Fibroblast of lung (primary cell): Measurements from ENCODE around the gene EEF1G.

Experiments used
- EZH2 ChIP-seq: IDR thresholded peaks from 2 replicates; pipeline ENCODE4 v1.5.1; 2012; ENCODE audit warnings: low read length, control low read depth, mild to moderate bottlenecking; ENCODE audit errors: missing control alignments
- TF ChIP-seq, protein P1 (sequence below), 2 donors: IDR thresholded peaks in 1 of 2; conservative IDR thresholded peaks in 1 of 2; 1 replicate in 1 of 2; 2 replicates in 1 of 2; pipeline ENCODE4 v1.5.1; 2011 to 2012; ENCODE audit warnings: low read length in 2 of 2, control low read depth in 1 of 2, inconsistent platforms in 1 of 2, low read depth in 1 of 2, mild to moderate bottlenecking in 1 of 2

- TF ChIP-seq, protein P1, sequence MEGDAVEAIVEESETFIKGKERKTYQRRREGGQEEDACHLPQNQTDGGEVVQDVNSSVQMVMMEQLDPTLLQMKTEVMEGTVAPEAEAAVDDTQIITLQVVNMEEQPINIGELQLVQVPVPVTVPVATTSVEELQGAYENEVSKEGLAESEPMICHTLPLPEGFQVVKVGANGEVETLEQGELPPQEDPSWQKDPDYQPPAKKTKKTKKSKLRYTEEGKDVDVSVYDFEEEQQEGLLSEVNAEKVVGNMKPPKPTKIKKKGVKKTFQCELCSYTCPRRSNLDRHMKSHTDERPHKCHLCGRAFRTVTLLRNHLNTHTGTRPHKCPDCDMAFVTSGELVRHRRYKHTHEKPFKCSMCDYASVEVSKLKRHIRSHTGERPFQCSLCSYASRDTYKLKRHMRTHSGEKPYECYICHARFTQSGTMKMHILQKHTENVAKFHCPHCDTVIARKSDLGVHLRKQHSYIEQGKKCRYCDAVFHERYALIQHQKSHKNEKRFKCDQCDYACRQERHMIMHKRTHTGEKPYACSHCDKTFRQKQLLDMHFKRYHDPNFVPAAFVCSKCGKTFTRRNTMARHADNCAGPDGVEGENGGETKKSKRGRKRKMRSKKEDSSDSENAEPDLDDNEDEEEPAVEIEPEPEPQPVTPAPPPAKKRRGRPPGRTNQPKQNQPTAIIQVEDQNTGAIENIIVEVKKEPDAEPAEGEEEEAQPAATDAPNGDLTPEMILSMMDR (conservative IDR thresholded peaks at IDR 0.05 in 1 of 2, IDR thresholded peaks at IDR 0.05 in 1 of 2; ENCODE audit: low read depth in 1 of 2, low read length in 2 of 2), result no peak
- no peak for TF ChIP-seq EZH2
Observed at GRCh38 chr11:62516736-62517371, 56.8 kb downstream of the EEF1G start.
